GM20000 (cell line): ENCODE results near the gene NCKAP5.

ENCODE experiments used
- DNase-seq: peaks from one replicate; pipeline ENCODE4 v3.0.0; 2012; ENCODE audit warnings: low spot score
- TF ChIP-seq, protein P1 (sequence below): IDR thresholded peaks from 2 replicates; pipeline ENCODE4 v1.5.1; 2012; ENCODE audit warnings: mild to moderate bottlenecking, control low read depth; ENCODE audit errors: extremely low read depth, missing control alignments

NCKAP5 gene

GRCh38 chr2:133292259-133292658 lies 276.0 kb downstream of the NCKAP5 start:
- no peak for DNase-seq

DNA sequence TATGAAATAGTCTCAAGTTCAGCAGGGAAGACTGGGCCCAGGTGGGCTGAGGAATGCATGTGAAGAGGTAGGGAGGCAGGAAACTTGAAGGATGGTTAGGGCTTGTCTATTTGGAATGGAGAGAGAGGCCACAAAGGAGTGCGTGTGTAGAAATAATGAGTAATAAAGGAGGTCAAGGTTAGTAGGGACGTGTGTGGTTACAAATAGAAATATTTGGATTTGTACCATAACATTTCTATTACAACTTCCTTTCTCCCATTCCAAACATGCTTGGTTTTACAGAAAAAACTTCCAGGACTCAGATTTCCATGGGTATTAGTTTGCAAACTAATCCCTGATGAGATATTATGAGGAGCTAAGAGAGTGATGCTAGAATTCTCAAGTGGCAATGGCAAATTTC lies 280.6 kb downstream of the NCKAP5 start:
- TF ChIP-seq, protein P1, sequence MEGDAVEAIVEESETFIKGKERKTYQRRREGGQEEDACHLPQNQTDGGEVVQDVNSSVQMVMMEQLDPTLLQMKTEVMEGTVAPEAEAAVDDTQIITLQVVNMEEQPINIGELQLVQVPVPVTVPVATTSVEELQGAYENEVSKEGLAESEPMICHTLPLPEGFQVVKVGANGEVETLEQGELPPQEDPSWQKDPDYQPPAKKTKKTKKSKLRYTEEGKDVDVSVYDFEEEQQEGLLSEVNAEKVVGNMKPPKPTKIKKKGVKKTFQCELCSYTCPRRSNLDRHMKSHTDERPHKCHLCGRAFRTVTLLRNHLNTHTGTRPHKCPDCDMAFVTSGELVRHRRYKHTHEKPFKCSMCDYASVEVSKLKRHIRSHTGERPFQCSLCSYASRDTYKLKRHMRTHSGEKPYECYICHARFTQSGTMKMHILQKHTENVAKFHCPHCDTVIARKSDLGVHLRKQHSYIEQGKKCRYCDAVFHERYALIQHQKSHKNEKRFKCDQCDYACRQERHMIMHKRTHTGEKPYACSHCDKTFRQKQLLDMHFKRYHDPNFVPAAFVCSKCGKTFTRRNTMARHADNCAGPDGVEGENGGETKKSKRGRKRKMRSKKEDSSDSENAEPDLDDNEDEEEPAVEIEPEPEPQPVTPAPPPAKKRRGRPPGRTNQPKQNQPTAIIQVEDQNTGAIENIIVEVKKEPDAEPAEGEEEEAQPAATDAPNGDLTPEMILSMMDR: no peak
- no peak for DNase-seq

More at GRCh38 chr2:133292259-133292658, 276.0 kb downstream of the NCKAP5 start:
- TF ChIP-seq, protein P1: no peak

GRCh38 chr2:133286326-133286922 lies 281.8 kb downstream of the NCKAP5 start:
- TF ChIP-seq, protein P1: no peak
- no peak for DNase-seq

DNA sequence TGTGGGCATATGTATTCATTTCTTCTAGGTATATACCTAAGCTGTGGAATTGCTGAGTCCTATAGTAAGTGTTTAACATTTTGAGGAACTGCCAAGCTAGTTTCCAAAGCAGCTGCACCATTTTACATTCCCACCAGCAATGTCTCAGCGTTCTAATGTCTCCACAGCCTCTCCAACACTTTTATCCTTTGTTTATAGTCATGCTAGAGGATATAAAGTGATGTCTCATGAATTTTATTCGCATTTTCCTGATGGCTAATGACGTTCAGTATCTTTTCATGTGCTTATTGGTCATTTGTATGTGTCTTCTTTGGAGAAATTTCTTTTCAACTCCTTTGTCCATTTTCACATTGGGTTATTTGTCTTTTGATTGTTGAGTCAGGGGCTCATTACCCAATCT lies 295.2 kb downstream of the NCKAP5 start:
- DNase-seq: no peak
- TF ChIP-seq, protein P1: no peak

DNA sequence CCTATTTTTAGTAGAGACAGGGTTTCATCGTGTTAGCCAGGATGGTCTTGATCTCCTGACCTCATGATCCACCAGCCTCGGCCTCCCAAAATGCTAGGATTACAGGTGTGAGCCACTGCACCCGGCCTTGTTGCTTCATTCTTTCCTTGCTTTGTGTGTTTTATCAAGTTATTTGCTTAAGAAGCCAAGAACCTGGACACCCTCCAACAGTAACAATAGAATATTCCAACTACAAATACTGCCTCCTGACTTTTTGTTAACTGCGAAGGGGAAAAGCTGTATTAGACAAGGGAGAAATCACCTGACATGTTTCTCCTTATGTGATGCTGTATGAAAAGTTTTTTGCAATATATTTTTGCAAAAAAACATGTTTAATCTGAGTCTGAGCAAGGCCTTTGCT lies 297.2 kb downstream of the NCKAP5 start:
- TF ChIP-seq, protein P1: no peak
- DNase-seq: no peak

- no peak for DNase-seq
- TF ChIP-seq, protein P1: no peak
Observed at GRCh38 chr2:133270550-133270949, 297.7 kb downstream of the NCKAP5 start.

- no peak for DNase-seq
- TF ChIP-seq, protein P1: no peak
Observed at GRCh38 chr2:133266926-133267590, 301.2 kb downstream of the NCKAP5 start.
